Breast epithelium (tissue), 4 donors: ENCODE results near the gene MSI1. TPM values are rescaled to one million over a fixed set of nuclear protein-coding genes. Genes with fewer than 3 reads are reported as not detected.

ENCODE experiments used
- DNase-seq, 2 donors: peaks; one replicate each; pipeline ENCODE4 v3.0.0-alpha.2; 2019; ENCODE audit warnings: low spot score in 2 of 2
- H3K27ac ChIP-seq, 2 donors: fragments of 200-600 bp; sonication (generic) in 1 of 2; one replicate each; pipeline ENCODE4 v1.5.1; 2016 to 2019; ENCODE audit warnings: mild to moderate bottlenecking in 1 of 2
- H3K27me3 ChIP-seq, 2 donors: fragments of 200-600 bp; sonication (generic) in 1 of 2; one replicate each; pipeline versions ENCODE4 v1.5.1 to v1.6.0; 2017 to 2019; ENCODE audit warnings: control low read depth in 1 of 2, mild to moderate bottlenecking in 1 of 2
- H3K36me3 ChIP-seq: fragments of 200-600 bp; one replicate; pipeline ENCODE4 v1.5.1; 2019
- H3K4me1 ChIP-seq, 2 donors: fragments of 200-600 bp; sonication (generic); one replicate each; pipeline ENCODE4 v1.5.1; 2016 to 2019; ENCODE audit warnings: control low read depth in 1 of 2
- H3K4me3 ChIP-seq, 3 donors: fragments of 200-600 bp; sonication (generic); 1 replicate in 2 of 3; 2 replicates in 1 of 3; pipeline ENCODE4 v1.5.1; 2016 to 2019; ENCODE audit warnings: mild to moderate bottlenecking in 3 of 3, moderate library complexity in 2 of 3
- H3K9me3 ChIP-seq, 2 donors: fragments of 200-600 bp; sonication (generic) in 1 of 2; one replicate each; pipeline ENCODE4 v1.5.1; 2016 to 2019; ENCODE audit warnings: control low read depth in 1 of 2
- POLR2A ChIP-seq: fragments of 450-650 bp; IDR thresholded peaks from one replicate; pipeline ENCODE4 v1.6.1; 2016; ENCODE audit warnings: antibody characterized with exemption, mild to moderate bottlenecking, moderate library complexity
- POLR2AphosphoS5 ChIP-seq, 3 donors: sonication (generic); formaldehyde crosslinking; IDR thresholded peaks; one replicate each; pipeline ENCODE4 v1.6.1; 2017; ENCODE audit warnings: antibody characterized with exemption in 3 of 3
- intact Hi-C: fragments of 100-400 bp; cut with DNase I; formaldehyde crosslinking; loops from one replicate; pipeline ENCODE4 v1.15.1; 2023; ENCODE audit warnings: low total_unique reads
- total RNA-seq, 3 donors: library from RNA; depleted of rRNA; stranded (reverse); fragments of >200 nt; gene quantifications; one replicate each; pipeline ENCODE4 v1.1.0, GENCODE V29; 2016
- TF ChIP-seq, protein P1 (sequence below), 3 donors: fragments of 450-650 bp; IDR thresholded peaks; one replicate each; pipeline ENCODE4 v1.5.1; 2016 to 2017; ENCODE audit warnings: antibody characterized with exemption in 3 of 3, mild to moderate bottlenecking in 3 of 3, moderate library complexity in 3 of 3

MSI1 gene
- 1 to 10 TPM in 1 of 3 donors, under 1 TPM in 1, not detected in 1; 0.59 to 2.0 TPM for total RNA-seq

GRCh38 chr12:120368789-120369602 is at the start of gene MSI1:
TSS of gene MSI1 (minus strand) at chr12:120369164. CDS start at chr12:120369091, 73 bp downstream.
- TF ChIP-seq POLR2AphosphoS5 (IDR thresholded peaks at IDR 0.05): no peak
- TF ChIP-seq POLR2A: no peak
- TF ChIP-seq, protein P1, sequence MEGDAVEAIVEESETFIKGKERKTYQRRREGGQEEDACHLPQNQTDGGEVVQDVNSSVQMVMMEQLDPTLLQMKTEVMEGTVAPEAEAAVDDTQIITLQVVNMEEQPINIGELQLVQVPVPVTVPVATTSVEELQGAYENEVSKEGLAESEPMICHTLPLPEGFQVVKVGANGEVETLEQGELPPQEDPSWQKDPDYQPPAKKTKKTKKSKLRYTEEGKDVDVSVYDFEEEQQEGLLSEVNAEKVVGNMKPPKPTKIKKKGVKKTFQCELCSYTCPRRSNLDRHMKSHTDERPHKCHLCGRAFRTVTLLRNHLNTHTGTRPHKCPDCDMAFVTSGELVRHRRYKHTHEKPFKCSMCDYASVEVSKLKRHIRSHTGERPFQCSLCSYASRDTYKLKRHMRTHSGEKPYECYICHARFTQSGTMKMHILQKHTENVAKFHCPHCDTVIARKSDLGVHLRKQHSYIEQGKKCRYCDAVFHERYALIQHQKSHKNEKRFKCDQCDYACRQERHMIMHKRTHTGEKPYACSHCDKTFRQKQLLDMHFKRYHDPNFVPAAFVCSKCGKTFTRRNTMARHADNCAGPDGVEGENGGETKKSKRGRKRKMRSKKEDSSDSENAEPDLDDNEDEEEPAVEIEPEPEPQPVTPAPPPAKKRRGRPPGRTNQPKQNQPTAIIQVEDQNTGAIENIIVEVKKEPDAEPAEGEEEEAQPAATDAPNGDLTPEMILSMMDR (IDR thresholded peaks at IDR 0.05): no peak
- H3K27me3 ChIP-seq: peaks cover 0 to 10% of the 10 kb centered on the region in 2 donors
- intact Hi-C loops: no loop called here
- DNase-seq: no peak
- no peaks in the 10 kb centered on the region for H3K9me3 ChIP-seq
- H3K36me3 ChIP-seq: no peaks in the 10 kb centered on the region
- peak within 1 kb of the TSS in 1 of 2 donors; percentile 21 for H3K27ac ChIP-seq
- no peaks in the 10 kb centered on the region for H3K4me1 ChIP-seq
- peak within 1 kb of the TSS; percentile 31 to 88 (median 71) for H3K4me3 ChIP-seq

DNA sequence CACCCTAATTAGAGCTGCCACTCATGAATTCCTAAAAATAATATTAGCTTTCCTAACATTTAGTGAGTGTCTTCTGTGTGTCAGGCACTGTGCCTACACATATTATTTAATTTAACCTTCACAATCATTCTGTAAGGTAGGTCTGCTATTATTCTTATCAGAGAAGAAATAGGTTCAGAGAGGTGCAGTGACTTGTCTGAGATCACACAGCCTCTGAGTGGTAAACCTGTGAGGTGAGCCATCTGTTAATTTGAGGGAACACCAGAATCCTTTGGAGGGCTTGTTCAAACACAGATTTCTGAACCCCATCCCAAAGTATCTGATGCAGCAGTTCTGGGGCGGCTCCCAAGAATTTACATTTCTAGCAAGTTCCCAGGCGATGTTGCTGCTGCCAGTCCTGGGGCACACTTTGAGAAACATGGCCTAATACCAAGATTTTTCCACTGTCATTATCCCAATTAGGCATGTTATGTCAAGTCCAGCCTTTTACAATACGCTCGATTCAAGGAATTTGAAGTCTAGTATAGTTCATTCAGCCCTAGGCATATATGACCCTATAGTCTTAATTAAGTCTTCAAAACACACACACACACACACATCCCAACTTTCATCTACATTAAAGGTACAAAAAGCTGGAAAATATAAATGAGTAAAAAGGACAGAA is 49.1 kb upstream of the MSI1 start:
- intact Hi-C loops: no loop called here
- H3K27ac ChIP-seq: no peak overlapping the region
- DNase-seq: no peak
- no peak overlapping the region for H3K4me3 ChIP-seq
- H3K36me3 ChIP-seq: no peaks in the 10 kb centered on the region
- H3K9me3 ChIP-seq: no peaks in the 10 kb centered on the region
- H3K4me1 ChIP-seq: no peaks in the 10 kb centered on the region
- TF ChIP-seq, protein P1 (IDR thresholded peaks at IDR 0.05): no peak
- no peak for TF ChIP-seq POLR2A
- no peak for TF ChIP-seq POLR2AphosphoS5 (IDR thresholded peaks at IDR 0.05)
- no peaks in the 10 kb centered on the region for H3K27me3 ChIP-seq

- TF ChIP-seq POLR2AphosphoS5 (IDR thresholded peaks at IDR 0.05): no peak
- no peak for TF ChIP-seq POLR2A
- TF ChIP-seq, protein P1 (IDR thresholded peaks at IDR 0.05): no peak
- Histone ChIP-seq H3K4me3 (no peak overlapping the region), H3K27ac (no peak overlapping the region), H3K4me1 (no peaks in the 10 kb centered on the region), H3K9me3 (no peaks in the 10 kb centered on the region), H3K27me3 (no peaks in the 10 kb centered on the region), H3K36me3 (no peaks in the 10 kb centered on the region)
- DNase-seq: no peak
- intact Hi-C loops: no loop called here
These were observed 47.7 kb upstream of the MSI1 start for GRCh38 chr12:120416490-120417216.

DNA sequence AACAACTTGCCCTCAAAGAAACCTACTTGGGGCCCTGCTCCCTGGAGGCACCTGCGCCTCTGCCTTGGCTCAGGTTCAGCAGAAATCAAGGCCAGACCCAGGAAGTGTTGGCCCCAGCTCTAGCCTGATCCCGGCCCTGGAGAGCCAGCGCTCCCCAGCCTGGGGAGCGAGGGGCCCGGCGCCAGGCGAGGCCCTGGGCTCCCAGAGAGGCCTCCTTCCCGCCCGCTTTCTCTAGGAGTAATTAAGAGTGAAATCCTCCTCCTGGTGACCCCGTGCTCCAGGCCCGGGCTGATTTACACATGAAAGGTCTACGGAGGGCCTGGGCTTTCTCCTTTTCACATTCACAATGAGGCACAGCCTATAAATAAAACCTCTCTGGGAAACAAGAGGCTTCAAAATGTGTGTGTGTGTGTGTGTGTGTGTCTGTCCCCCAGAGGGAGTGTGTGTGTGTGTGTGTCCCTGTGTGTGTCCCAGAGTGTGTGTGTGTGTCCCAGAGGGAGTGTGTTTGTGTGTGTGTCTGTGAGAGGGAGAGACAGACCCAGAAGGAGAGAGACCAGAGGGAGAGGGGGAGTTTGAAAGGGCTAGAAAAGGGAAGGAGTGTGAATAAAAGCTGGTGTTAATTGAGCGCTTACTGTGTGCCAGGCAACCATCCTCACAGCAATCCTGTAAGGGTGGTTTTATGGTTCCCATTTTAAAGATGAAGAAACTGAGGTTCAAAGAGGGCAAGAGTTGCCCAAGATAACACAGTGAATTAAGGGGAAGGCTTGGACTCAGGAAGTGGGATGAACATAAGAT is 45.1 kb upstream of the MSI1 start:
- no peaks in the 10 kb centered on the region for H3K36me3 ChIP-seq
- H3K27me3 ChIP-seq: no peaks in the 10 kb centered on the region
- intact Hi-C loops: loop anchor here (2.0 kb wide), 1 partner anchor 73 kb away; no protein-coding TSS in a partner anchor
- no peaks in the 10 kb centered on the region for H3K9me3 ChIP-seq
- H3K4me3 ChIP-seq: no peak overlapping the region
- DNase-seq: no peak
- TF ChIP-seq, protein P1 (IDR thresholded peaks at IDR 0.05): no peak
- TF ChIP-seq POLR2AphosphoS5 (IDR thresholded peaks at IDR 0.05) (no peak), POLR2A (no peak)
- no peak overlapping the region for H3K27ac ChIP-seq
- H3K4me1 ChIP-seq: no peaks in the 10 kb centered on the region
